Measurements from ENCODE around the gene ARHGAP11B. TPM values are rescaled to one million over a fixed set of nuclear protein-coding genes. Genes with fewer than 3 reads are reported as not detected.
"Not testable (repeated sequence)": the region's sequence is repeated elsewhere in the genome, so short reads cannot be mapped to it uniquely, and the experiment has no call there.

ARHGAP11B gene

DNA sequence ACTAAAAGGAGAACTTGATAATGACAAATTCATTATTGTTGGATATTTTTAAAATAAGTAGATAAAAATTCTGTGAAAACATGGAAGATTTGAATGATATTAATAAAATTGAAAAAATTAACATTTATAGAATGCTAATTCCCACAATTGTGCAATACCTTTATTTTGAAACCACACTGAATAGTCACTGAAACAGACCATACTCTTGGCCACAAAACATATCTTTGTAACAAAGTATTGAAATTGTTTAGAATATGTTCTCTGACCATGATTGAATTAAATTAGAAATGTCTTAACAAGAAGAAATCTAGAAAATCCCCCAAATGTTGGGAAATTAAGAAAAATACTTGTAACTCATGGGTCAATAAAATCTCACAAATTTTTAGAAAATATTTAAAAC lies 49.2 kb downstream of the ARHGAP11B start:
- Mint-ChIP-seq H3K27ac (ENCODE audit: unreplicated experiment) (no peak overlapping the region), H3K9me3 (ENCODE audit: unreplicated experiment) (no peaks in the 10 kb centered on the region), H3K27me3 (ENCODE audit: unreplicated experiment) (no peaks in the 10 kb centered on the region), H3K4me1 (ENCODE audit: low read depth, unreplicated experiment) (peaks cover 6% of the 10 kb centered on the region), H3K36me3 (ENCODE audit: unreplicated experiment) (peaks cover 3% of the 10 kb centered on the region), H3K4me3 (ENCODE audit: unreplicated experiment) (no peak overlapping the region)
- TF ChIP-seq, protein P1, sequence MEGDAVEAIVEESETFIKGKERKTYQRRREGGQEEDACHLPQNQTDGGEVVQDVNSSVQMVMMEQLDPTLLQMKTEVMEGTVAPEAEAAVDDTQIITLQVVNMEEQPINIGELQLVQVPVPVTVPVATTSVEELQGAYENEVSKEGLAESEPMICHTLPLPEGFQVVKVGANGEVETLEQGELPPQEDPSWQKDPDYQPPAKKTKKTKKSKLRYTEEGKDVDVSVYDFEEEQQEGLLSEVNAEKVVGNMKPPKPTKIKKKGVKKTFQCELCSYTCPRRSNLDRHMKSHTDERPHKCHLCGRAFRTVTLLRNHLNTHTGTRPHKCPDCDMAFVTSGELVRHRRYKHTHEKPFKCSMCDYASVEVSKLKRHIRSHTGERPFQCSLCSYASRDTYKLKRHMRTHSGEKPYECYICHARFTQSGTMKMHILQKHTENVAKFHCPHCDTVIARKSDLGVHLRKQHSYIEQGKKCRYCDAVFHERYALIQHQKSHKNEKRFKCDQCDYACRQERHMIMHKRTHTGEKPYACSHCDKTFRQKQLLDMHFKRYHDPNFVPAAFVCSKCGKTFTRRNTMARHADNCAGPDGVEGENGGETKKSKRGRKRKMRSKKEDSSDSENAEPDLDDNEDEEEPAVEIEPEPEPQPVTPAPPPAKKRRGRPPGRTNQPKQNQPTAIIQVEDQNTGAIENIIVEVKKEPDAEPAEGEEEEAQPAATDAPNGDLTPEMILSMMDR (IDR thresholded peaks at IDR 0.05; ENCODE audit: partially characterized antibody, unreplicated experiment) = no peak
- no peak for DNase-seq

DNA sequence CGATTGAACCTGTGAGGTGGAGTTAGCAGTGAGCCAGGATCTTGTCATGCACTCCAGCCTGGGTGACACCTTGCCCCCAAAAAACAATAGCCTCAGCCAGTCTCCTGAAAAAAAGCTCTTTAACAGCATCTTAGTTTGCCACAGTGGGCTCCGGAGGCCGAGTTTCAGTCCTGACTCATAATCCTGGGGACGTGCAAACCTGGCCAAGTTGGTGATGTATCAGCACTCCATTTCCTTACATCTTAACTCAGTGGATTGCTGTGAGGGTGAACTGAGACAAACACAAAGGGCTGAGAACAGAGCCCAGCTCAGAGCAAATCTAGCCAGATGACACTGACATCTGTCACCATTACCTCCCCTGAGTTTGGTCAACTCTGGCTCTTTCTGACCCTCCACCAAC lies 50.0 kb downstream of the ARHGAP11B start:
- not testable (repeated sequence) for DNase-seq; H3K27me3 Mint-ChIP-seq (ENCODE audit: unreplicated experiment); H3K4me3 Mint-ChIP-seq (ENCODE audit: unreplicated experiment); H3K36me3 Mint-ChIP-seq (ENCODE audit: unreplicated experiment); H3K27ac Mint-ChIP-seq (ENCODE audit: unreplicated experiment); H3K4me1 Mint-ChIP-seq (ENCODE audit: low read depth, unreplicated experiment); H3K9me3 Mint-ChIP-seq (ENCODE audit: unreplicated experiment)

DNA sequence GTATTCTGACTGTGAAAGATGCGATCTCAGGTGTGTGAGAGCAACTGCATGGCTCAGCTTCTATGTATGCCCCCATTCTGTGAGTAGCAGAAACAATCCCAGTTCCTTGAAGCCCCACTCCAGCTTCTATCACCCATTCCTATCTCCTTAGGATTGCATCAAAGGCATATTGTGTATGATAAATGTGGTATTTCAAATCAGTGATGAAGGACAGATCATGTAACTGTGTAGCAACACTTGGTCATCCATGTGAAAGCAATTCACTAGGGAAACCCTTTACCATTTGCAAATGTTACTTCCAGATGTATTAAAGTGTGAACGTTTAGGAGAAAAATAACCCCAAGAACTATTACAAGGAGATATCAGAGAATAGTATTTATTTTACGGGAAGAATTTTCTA lies 55.1 kb downstream of the ARHGAP11B start:
- not testable (repeated sequence) for DNase-seq; H3K36me3 Mint-ChIP-seq (ENCODE audit: unreplicated experiment); H3K27ac Mint-ChIP-seq (ENCODE audit: unreplicated experiment); H3K4me3 Mint-ChIP-seq (ENCODE audit: unreplicated experiment); H3K4me1 Mint-ChIP-seq (ENCODE audit: low read depth, unreplicated experiment); H3K9me3 Mint-ChIP-seq (ENCODE audit: unreplicated experiment); H3K27me3 Mint-ChIP-seq (ENCODE audit: unreplicated experiment)

DNA sequence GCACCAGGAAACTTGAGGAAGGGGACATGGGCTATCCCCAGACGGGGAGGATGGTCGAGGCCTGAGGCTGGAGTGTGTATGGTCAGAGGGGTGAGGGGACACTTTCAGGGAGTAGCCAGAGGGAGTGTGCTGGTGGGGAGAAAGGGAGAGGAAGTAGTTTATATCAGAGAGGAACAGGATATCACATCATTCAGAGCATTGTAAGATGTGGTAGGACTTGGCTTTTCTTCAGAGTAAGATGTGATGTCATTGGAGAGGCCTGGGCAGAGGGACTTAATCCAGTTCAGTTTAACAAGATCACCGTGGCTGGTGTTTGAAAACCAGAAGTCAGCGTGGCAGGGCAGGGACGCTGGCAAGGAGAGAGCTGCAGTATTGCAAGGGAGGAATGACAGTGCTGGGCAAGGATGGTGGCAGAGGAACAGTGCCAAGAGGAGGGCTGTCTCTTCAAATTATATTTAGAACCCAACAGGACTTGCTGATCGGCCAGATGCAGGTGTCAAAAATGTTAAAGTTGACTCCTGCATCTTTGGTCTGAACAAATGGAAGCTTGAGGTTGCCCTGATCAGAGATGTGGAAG lies 59.9 kb downstream of the ARHGAP11B start:
- H3K27ac Mint-ChIP-seq (ENCODE audit: unreplicated experiment); H3K4me3 Mint-ChIP-seq (ENCODE audit: unreplicated experiment); H3K27me3 Mint-ChIP-seq (ENCODE audit: unreplicated experiment); H3K36me3 Mint-ChIP-seq (ENCODE audit: unreplicated experiment); DNase-seq; H3K9me3 Mint-ChIP-seq (ENCODE audit: unreplicated experiment); H3K4me1 Mint-ChIP-seq (ENCODE audit: low read depth, unreplicated experiment): not testable (repeated sequence)

DNA sequence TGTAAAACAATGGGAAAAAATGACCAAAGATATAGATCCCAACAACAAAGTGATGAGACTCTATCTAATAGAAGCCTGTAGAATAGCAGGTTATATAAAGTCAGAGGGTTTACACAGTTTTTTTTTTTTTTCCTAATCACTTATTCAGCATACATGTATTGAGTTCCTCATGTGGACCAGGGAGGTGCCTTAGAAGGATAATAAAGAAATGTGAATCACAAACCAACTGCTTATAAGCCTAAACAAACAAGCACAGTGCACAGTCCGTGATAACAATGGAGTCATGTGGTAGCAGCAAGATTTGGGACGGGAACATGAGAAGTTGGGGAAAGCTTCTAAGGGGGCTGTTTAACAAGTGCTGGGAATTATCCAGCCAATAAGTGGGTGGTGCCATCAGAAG lies 60.7 kb downstream of the ARHGAP11B start:
- H3K9me3 Mint-ChIP-seq (ENCODE audit: unreplicated experiment); H3K4me3 Mint-ChIP-seq (ENCODE audit: unreplicated experiment); H3K27ac Mint-ChIP-seq (ENCODE audit: unreplicated experiment); H3K27me3 Mint-ChIP-seq (ENCODE audit: unreplicated experiment); H3K36me3 Mint-ChIP-seq (ENCODE audit: unreplicated experiment); DNase-seq; H3K4me1 Mint-ChIP-seq (ENCODE audit: low read depth, unreplicated experiment): not testable (repeated sequence)

Other genes with a start within 250 kb of the ARHGAP11B start
- gene CHRFAM7A, start 232.6 kb upstream of the ARHGAP11B start, total RNA-seq (ENCODE audit: unreplicated experiment) = 3.9 TPM
- gene GOLGA8R, start 211.9 kb upstream of the ARHGAP11B start, total RNA-seq (ENCODE audit: unreplicated experiment) = not detected
- gene GOLGA8Q, start 74.1 kb upstream of the ARHGAP11B start, total RNA-seq (ENCODE audit: unreplicated experiment) = not detected
- gene GOLGA8H, start 22.1 kb upstream of the ARHGAP11B start, total RNA-seq (ENCODE audit: unreplicated experiment) = not detected